Islet precursor cell (in vitro differentiated cells): ENCODE measurements around the gene CRYBG1.

Source experiments
- DNase-seq: peaks from one replicate; pipeline ENCODE4 v3.0.0-alpha.2; 2018

Gene CRYBG1

GRCh38 chr6:106613590-106613989, 253.1 kb downstream of the CRYBG1 start:
- no peak for DNase-seq

DNA sequence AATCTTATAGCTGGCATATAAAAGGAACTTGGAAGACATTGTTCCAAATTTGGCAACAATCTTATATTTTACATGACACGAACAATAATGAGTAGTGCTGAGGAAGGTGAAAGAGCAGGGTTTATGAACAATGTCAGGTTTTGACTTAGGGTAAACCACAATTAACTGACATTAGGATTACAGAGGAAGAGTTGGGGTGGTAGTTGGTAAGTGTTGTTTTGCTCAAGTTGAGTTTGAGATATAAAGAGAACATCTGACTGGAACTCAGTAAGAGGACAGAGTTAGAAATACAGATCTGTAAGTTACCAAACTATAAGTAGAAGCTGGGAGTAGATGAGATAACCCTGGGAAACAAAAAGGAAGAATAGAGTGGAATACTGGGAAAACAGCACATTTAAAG, 253.6 kb downstream of the CRYBG1 start:
- DNase-seq = no peak

- no peak for DNase-seq
These were observed 254.2 kb downstream of the CRYBG1 start for GRCh38 chr6:106614592-106615257.

- DNase-seq = no peak
These were observed 256.8 kb downstream of the CRYBG1 start for GRCh38 chr6:106617302-106617701.

DNA sequence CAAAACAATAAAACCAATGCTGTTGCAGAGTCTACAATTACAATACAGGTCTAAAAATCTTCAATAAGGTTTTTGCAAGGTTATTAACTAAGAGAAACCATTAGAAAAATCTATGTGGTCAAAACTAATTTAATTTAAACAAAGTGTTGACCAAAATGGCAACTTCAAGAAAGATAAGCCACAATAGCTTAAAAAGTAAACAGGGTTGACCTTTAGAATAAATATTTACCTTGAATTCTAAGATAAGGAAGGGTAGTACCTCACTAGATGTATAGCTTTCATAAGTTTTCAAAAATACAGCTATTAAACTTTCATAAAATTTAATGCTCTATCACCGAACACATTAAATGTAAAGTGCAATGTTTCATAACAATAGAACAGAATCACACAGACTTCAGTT, 257.3 kb downstream of the CRYBG1 start:
- DNase-seq = no peak

- DNase-seq = no peak
These were observed 257.8 kb downstream of the CRYBG1 start for GRCh38 chr6:106618324-106618723.

GRCh38 chr6:106619223-106619622, 258.7 kb downstream of the CRYBG1 start:
- no peak for DNase-seq

DNA sequence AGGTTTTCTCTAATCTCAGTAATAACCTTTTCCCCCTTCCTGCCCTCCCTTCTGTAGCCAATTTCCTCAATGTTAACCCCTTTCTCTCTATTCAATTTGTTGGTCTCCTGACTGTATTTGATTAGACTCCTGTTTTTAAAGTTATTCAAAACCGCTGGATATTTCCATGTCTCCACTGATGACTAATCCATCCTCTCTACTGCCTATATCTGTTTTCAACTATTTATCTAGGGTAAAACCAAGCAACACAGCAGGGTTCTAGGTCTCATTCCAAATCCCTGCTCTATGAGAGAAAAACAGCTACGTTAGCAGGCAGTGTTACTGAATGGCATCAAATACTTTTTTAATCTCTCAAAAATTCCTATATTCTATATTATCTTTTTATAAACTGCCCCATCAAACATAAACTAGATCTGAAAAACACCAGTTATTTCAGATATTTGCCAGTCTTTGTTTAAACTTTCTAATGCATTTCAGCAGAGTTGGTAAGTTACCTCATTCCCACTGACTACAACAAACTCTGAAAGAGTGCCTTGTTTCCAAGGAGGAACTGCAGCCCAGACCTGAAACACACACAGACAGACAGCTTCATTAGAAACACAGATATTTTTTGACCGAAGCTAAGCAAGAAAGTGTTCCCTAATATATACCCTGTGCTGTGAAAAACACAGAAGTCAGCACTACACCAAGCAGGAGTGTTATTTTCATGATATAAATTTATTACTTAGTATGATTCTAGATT, 260.6 kb downstream of the CRYBG1 start:
- DNase-seq = no peak
